Measurements from ENCODE around the gene CCL1.

The CCL1 gene

DNA sequence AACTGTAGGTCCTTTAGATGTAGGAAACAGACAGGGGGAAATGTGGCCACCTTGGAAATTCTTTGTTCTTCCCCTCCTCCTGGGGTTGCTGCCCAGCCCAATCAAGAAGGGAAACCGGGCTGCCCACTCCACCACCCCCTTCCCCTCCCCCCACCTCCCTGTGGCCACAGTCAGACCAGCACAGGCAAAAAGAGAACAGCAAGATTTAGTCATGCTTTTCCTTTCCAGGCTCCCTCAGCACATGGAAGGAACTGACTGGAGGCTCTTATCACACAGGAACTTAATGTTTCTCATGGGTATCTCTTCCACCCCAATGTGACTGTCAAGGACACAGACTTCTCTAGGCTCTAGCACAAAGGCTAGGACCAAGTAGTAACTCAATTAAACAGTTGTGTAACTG, 3.0 kb upstream of the CCL1 start:
- TF ChIP-seq, protein P1, sequence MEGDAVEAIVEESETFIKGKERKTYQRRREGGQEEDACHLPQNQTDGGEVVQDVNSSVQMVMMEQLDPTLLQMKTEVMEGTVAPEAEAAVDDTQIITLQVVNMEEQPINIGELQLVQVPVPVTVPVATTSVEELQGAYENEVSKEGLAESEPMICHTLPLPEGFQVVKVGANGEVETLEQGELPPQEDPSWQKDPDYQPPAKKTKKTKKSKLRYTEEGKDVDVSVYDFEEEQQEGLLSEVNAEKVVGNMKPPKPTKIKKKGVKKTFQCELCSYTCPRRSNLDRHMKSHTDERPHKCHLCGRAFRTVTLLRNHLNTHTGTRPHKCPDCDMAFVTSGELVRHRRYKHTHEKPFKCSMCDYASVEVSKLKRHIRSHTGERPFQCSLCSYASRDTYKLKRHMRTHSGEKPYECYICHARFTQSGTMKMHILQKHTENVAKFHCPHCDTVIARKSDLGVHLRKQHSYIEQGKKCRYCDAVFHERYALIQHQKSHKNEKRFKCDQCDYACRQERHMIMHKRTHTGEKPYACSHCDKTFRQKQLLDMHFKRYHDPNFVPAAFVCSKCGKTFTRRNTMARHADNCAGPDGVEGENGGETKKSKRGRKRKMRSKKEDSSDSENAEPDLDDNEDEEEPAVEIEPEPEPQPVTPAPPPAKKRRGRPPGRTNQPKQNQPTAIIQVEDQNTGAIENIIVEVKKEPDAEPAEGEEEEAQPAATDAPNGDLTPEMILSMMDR (IDR thresholded peaks at IDR 0.05; ENCODE audit: insufficient read depth, low read length, poor library complexity, severe bottlenecking), result no peak
- H3K36me3 ChIP-seq (ENCODE audit: control insufficient read depth, insufficient read depth, low read length), result no peaks in the 10 kb centered on the region
- DNase-seq (ENCODE audit: extremely low read depth, insufficient read length), result no peak
- H3K27me3 ChIP-seq (replicated peaks; ENCODE audit: control insufficient read depth, insufficient read depth, low read length), result peaks cover 2% of the 10 kb centered on the region; the same call in 1 of the 2 replicates
- H3K4me3 ChIP-seq (replicated peaks; ENCODE audit: low read depth, low read length), result no peak overlapping the region

DNA sequence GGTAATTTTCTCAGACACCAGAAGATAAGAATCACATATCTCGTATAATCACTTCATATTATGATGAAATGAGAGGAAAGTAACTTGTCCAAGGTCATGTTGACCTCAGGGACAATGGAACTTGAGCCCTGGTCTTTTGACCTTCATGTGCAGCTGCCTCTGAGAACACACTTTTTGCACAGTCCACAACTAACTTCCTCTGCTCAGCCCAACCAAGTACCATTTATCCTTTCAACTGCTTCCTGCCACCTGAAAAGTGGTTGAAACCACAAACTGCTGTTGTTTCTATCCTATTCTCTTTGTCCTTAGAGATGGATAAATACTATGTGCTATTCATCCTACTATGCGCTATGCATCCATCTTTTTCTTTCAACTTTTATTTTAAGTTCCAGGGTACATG, 2.3 kb upstream of the CCL1 start:
- Histone ChIP-seq H3K4me3 (replicated peaks; ENCODE audit: low read depth, low read length) (no peak overlapping the region), H3K27me3 (replicated peaks; ENCODE audit: control insufficient read depth, insufficient read depth, low read length) (peaks cover 2% of the 10 kb centered on the region; the same call in 1 of the 2 replicates), H3K36me3 (ENCODE audit: control insufficient read depth, insufficient read depth, low read length) (no peaks in the 10 kb centered on the region)
- TF ChIP-seq, protein P1 (IDR thresholded peaks at IDR 0.05; ENCODE audit: insufficient read depth, low read length, poor library complexity, severe bottlenecking), result no peak
- no peak for DNase-seq (ENCODE audit: extremely low read depth, insufficient read length)

DNA sequence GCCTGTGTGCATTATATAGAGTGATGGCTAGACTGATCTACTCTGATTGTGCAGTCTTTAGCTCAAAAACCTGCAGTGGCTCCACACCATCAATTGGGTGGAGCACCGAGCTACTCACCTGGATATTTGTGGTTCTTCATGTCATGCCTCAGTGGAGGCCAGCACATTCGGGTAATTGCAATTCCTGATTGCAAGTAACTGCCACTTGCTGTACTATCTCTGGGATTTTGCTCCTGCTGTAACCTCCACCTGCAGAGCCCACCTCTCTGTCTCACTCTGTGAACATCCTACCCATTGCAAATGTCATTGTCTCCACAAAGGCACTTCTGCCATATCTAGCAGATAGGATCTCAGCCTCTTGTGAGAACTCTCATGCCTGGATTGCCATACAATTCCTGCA, 1.7 kb upstream of the CCL1 start:
- DNase-seq (ENCODE audit: extremely low read depth, insufficient read length), result no peak
- Histone ChIP-seq H3K27me3 (replicated peaks; ENCODE audit: control insufficient read depth, insufficient read depth, low read length) (peaks cover 2% of the 10 kb centered on the region; the same call in 1 of the 2 replicates), H3K4me3 (replicated peaks; ENCODE audit: low read depth, low read length) (no peak overlapping the region), H3K36me3 (ENCODE audit: control insufficient read depth, insufficient read depth, low read length) (no peaks in the 10 kb centered on the region)
- TF ChIP-seq, protein P1 (IDR thresholded peaks at IDR 0.05; ENCODE audit: insufficient read depth, low read length, poor library complexity, severe bottlenecking), result no peak

DNA sequence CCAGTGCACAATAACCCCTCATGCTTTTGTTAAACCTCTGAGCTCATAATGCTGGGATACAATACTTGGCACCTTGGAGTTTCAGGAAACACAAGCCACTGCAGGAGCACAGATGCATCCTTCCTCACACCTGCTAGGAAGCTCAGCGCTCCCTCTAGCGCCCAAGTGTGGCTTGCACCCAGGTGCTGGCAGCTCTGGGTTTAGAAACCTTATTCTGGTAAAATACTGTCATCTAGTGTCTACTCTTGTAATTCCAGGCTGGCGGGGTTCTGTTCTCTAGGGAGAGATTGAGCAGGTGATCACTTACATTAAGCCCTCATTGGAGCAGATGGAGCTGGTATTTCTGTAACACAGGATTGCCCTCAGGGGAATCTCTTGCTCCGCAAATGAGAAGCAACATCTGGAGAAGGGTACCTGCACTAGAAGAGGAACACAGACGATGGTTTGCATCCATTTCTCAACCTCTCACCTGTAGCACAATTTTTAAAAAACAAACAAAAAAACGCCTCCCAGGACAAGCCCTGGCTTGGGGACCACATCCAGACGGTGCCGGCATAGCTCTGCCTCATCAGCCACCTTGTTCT, 1.5 kb downstream of the CCL1 start:
- Histone ChIP-seq H3K27me3 (replicated peaks; ENCODE audit: control insufficient read depth, insufficient read depth, low read length) (no peaks in the 10 kb centered on the region; the same call in 1 of the 2 replicates), H3K36me3 (ENCODE audit: control insufficient read depth, insufficient read depth, low read length) (no peaks in the 10 kb centered on the region), H3K4me3 (replicated peaks; ENCODE audit: low read depth, low read length) (no peak overlapping the region)
- TF ChIP-seq, protein P1 (IDR thresholded peaks at IDR 0.05; ENCODE audit: insufficient read depth, low read length, poor library complexity, severe bottlenecking), result peak; percentile 100
- peak; percentile 51 for DNase-seq (ENCODE audit: extremely low read depth, insufficient read length)

DNA sequence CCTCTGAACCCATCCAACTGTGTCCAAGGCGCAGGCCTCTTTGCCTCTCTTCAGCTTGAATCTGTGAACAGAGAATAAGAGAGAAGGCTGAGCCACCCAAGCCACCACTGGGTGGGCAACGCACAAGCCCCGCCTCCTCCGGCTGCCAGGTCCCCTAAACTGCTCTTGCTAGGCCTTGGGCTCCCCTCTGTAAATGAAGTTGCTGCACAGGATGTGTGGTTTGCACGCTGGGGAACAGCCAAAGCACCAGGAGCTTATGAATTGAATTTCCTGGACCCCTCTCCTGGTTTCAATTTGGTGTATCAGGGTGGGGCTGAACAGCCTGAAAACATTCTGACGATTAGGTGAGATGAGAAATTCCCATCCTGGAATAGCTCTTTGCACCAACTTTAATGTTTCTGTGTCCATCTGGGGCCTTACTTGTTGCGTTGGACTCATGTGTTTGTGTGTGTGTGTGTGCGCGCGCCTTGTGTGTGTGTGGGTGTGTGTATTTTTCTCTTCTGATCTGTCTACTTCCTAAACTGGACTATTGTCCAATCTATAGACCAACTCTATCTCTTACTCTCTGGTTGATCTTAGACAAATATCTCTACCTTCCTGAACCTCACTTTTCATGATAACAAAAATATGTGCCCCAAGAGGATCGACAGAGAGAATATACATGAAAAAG, 2.3 kb downstream of the CCL1 start:
- H3K4me3 ChIP-seq (replicated peaks; ENCODE audit: low read depth, low read length), result no peak overlapping the region
- H3K27me3 ChIP-seq (replicated peaks; ENCODE audit: control insufficient read depth, insufficient read depth, low read length), result no peaks in the 10 kb centered on the region; the same call in 1 of the 2 replicates
- DNase-seq (ENCODE audit: extremely low read depth, insufficient read length), result no peak
- TF ChIP-seq, protein P1 (IDR thresholded peaks at IDR 0.05; ENCODE audit: insufficient read depth, low read length, poor library complexity, severe bottlenecking), result no peak
- no peaks in the 10 kb centered on the region for H3K36me3 ChIP-seq (ENCODE audit: control insufficient read depth, insufficient read depth, low read length)
